H1 (cell line): ENCODE measurements around the gene LRRK1.
A peak's percentile ranks its signal among the peaks of the same experiment; 100 is the strongest.

Experiments used
- RAD21 ChIP-seq, 2 experiments: IDR thresholded peaks in 1 of 2; conservative IDR thresholded peaks in 1 of 2; 2 replicates each; pipeline ENCODE4 v1.6.1; 2011; ENCODE audit warnings: low read depth in 2 of 2, low read length in 2 of 2, improper control_type of control experiment in 1 of 2, inconsistent platforms in 1 of 2, mild to moderate bottlenecking in 1 of 2, moderate library complexity in 1 of 2
- TF ChIP-seq, protein P1 (sequence below), 3 experiments: IDR thresholded peaks; 1 replicate in 2 of 3; 2 replicates in 1 of 3; pipeline versions ENCODE4 v1.5.1 to v1.6.1; 2011; ENCODE audit warnings: low read length in 3 of 3, mild to moderate bottlenecking in 3 of 3, inconsistent platforms in 2 of 3, low read depth in 1 of 3, moderate library complexity in 1 of 3; ENCODE audit not compliant: insufficient read depth in 1 of 3; ENCODE audit errors: control extremely low read depth in 1 of 3

DNA sequence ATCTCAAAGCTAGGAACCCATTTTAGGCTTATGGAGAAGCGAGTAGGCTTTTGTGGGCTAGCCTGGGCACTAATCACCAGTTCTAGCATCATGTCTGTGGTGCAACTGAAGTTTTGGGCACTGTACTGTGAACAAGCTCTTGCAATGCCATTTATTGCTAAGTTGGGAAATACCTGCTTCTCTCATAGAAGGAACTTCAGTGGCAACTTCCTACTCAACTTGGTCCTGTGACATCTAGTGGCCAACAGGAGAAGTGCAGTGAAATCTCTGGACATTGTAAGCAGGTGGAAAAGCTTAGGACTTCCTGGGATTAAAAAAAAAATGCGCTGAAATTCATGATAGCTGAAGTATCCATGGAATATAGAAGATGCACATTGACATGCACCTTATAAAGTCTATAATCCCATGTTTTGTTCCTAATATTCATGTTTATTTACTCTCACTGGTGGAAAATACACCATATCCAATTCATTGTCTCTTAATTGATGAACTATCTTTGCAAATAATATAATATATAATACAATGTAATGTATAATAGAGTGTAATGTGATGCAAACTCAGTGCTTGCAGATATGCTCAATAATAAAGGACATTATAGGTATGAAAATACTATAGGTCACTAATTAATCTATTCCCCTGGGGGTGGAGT, 46.0 kb upstream of the LRRK1 start:
- TF ChIP-seq, protein P1, sequence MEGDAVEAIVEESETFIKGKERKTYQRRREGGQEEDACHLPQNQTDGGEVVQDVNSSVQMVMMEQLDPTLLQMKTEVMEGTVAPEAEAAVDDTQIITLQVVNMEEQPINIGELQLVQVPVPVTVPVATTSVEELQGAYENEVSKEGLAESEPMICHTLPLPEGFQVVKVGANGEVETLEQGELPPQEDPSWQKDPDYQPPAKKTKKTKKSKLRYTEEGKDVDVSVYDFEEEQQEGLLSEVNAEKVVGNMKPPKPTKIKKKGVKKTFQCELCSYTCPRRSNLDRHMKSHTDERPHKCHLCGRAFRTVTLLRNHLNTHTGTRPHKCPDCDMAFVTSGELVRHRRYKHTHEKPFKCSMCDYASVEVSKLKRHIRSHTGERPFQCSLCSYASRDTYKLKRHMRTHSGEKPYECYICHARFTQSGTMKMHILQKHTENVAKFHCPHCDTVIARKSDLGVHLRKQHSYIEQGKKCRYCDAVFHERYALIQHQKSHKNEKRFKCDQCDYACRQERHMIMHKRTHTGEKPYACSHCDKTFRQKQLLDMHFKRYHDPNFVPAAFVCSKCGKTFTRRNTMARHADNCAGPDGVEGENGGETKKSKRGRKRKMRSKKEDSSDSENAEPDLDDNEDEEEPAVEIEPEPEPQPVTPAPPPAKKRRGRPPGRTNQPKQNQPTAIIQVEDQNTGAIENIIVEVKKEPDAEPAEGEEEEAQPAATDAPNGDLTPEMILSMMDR (IDR thresholded peaks at IDR 0.05; ENCODE audit: control extremely low read depth in 1 of 3, insufficient read depth in 1 of 3, low read depth in 1 of 3, low read length in 3 of 3): peak in 2 of 3 experiments; percentile 80 to 88; a peak in 3 of 4 replicates
- TF ChIP-seq RAD21 (IDR thresholded peaks at IDR 0.05 in 1 of 2, conservative IDR thresholded peaks at IDR 0.05 in 1 of 2; ENCODE audit: low read depth in 2 of 2, low read length in 2 of 2): peak; percentile 71 to 77
